Fibroblast of skin of back (primary cell): ENCODE results near the gene LARP4. TPM values are rescaled to one million over a fixed set of nuclear protein-coding genes. Genes with fewer than 3 reads are reported as not detected.
"Not testable (repeated sequence)": the region's sequence is repeated elsewhere in the genome, so short reads cannot be mapped to it uniquely, and the experiment has no call there.

Experiments
- DNase-seq: peaks from one replicate; pipeline ENCODE4 v3.0.0-alpha.2; 2013
- polyA plus RNA-seq, 2 experiments: library from polyadenylated mRNA; unstranded; fragments of 120-200 nt; gene quantifications; one replicate each; pipeline ENCODE4 v1.2.1, GENCODE V29; 2013; ENCODE audit not compliant: insufficient read length in 2 of 2

The LARP4 gene
- polyA plus RNA-seq (2013, experiment 1 of 2; ENCODE audit: insufficient read length): 20.0 TPM
- 17.0 TPM for polyA plus RNA-seq (2013, experiment 2 of 2; ENCODE audit: insufficient read length)

GRCh38 chr12:50400638-50401499 lies at the start of gene LARP4:
LARP4 (plus strand) TSS chr12:50400885; CDS start chr12:50401011, 126 bp downstream.
- DNase-seq: peak; percentile 97

DNA sequence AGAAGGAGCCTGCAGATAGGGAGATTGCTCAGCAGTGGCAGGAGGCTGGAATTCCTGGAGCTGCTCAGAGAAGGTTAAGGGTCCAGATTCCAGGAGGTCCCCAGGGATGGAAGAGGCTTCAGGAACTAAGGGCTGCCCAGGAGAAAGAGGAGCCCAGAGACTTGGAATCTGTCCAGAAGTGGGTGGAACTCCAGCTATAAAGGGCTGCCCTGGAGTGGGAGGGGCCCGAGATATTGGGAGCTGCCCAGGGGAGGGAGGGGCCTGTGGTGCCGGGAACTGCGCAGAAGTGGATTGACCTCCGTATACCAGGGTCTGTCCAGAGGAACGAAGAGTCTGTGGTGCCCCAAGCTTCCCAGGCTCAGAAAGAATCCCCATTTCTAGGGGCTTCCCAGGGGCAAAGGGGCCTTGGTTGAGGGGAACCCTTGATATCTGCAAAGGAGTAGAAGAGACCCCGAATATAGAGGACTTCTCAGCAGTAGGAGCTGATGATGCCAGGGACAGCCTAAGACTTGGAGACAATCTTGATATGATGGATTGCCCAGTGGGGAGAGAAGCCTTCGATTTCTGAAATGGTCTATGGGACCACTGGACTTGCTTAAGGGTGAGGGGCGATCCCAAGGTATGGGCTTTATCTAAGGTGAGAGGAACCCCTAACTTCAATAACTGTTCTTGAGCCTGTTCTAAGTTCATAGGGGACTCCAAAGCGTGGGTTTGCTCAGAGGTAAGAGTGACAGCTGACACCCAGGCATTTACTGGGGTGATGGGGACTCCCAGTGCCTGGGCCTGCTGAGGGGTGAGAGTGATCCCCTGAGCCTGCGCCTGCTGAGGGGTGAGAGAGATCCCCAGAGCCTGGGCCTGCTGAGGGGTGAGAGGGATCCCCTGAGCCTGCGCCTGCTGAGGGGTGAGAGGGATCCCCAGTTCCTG lies 49.3 kb upstream of the LARP4 start:
- DNase-seq: peak; percentile 57

GRCh38 chr12:50353404-50353803 lies 47.3 kb upstream of the LARP4 start:
- no peak for DNase-seq

DNA sequence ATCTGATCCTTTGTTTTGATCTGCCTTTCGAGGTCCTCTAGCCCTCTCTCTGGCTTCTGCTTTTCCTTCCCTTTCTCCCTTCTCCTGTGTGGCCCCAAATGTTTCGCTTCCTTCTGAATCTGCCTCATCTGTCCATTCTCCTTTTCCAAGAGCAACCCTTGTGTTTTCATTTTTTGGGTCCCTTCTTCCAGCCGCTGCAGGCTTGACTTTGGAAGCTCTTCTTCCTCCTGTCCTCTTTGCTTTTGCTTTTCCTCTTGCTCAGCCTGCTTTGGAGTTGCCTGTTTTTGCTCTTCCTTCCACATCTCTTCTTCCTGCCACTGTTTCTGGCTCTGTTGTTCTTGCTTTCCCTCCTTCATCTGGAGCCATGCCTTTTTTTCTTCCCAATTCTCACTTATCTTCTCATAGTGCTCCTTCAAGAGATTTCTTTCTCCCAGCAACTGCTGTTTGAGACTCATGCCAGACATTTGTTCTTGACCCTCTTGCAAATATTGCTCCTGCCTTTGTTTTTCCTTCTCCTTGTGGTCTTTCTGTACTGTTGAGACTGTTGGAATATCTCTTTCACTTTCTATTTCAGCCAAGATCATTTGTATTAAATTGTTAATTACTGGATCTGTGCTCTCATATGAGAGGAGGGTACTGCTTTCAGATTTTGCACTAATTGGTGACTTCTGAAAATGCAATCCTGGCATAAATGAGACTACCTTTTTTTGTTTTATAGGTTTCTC lies 46.7 kb upstream of the LARP4 start:
- DNase-seq: no peak

DNA sequence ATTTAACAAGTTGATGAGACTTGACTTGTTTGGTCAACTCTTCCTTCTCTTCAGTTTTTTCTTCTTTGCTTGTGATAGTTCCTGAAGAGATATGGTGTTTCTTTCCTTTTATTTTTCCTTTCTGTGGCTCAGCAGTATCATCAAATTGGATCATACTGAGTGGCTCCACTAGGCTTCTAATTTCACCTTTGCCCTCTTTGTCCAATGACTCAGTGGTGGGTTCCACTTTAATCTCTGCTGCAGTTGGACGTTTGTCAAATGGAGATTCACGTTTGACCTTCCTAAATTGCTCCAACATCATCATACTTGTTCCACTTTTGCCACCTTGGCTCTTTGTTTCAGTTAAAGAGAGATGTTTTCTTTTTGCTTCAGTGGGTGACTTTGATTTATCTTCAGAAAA lies 45.8 kb upstream of the LARP4 start:
- DNase-seq: no peak

DNA sequence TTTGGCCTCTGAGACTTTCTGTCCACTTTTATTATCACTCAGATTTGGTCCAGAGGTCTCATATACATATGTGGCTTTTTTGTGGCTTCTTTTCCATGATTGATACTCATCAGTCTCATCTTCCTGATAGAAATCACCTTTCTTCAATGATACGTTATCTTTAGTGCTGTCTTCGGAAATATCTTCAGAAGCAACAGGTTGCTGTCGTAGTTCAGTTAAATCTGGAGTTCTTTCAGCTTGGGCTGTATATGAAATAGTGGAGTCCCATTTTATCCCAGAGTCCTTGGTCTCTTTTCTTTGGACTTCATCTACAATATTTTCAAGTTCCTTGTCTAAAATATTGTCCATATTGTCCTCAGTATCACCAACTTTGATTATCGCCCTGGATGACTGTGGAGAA lies 45.3 kb upstream of the LARP4 start:
- DNase-seq: no peak

DNA sequence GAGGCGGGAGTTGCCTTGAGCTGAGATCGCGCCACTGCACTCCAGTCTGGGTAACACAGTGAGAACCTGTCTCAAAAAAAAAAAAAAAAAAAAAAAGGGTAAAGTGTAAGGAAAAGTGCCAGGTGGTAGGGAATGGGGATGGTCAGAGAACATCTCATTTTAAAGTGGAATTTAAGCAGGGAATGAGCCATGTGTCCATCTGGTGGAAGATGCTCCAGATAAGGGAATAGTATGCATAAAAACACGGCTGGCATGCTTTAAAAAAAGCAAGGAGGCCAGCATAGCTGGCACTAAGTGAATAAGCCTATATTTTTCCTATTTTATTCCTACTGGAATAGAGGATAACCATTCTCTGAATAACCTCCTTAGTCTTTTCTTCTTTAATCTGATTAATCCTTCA lies 38.0 kb upstream of the LARP4 start:
- DNase-seq: no peak

- no peak for DNase-seq
Observed at GRCh38 chr12:50363141-50363540, 37.5 kb upstream of the LARP4 start.

DNA sequence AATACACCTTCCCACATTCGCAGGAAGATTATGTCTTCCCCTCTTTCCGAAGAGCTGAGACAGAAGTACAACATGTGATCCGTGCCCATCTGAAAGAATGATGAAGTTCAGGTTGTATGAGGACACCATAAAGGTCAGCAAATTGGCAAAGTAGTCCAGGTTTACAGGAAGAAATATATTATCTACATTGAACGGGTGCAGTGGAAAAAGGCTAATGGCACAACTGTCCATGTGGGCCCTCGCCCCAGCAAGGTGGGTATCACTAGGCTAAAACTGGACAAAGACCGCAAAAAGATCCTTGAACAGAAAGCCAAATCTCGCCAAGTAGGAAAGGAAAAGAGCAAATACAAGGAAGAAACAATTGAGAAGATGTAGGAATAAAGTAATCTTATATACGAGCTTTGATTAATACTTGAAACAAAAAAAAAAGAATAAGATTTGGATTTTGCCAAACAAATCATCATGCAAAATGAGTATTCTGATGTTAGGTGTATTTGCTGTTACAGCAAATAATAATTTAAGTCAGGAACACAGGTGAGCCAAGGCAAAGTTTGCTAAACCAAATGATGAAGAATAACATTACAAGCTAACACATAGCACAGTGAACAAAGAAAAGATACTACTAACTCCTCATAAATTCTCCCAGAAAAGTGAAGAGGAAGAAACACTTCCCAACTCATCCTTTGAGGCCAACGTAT lies 34.8 kb upstream of the LARP4 start:
- DNase-seq: no peak

GRCh38 chr12:50370672-50371071 lies 30.0 kb upstream of the LARP4 start:
- DNase-seq: not testable (repeated sequence)

- DNase-seq: no peak
Observed at GRCh38 chr12:50375802-50376201, 24.9 kb upstream of the LARP4 start.

DNA sequence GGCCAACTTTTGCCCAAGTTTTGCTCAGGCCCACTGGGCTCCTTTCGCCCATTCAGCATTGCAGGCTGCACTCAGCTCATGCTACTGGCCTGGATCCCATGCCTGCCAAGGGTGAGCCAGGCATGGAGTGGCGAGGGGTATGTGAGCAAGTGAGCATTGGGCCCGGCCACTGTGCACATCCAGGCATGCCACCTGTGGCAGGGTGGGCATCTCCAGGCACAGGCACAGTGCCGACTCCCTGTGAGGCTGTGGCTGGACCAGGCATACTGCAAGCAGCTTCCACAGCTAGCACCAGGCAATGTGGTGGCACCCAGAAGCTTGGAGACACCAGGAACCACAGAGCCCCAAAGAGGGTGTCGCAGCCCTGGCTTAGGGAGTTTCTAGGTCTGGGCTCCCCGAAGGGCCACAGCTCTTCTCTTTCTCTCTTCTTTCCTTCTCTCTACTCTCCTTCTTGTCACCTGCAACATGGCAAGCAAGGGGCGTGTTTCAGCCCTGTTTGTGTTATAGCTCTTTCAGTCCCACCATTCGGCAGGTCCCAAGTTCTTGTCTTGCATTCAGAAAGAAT lies 19.8 kb upstream of the LARP4 start:
- no peak for DNase-seq

- no peak for DNase-seq
Observed at GRCh38 chr12:50387487-50387886, 13.2 kb upstream of the LARP4 start.

- DNase-seq: no peak
Observed at GRCh38 chr12:50387972-50388478, 12.7 kb upstream of the LARP4 start.

- not testable (repeated sequence) for DNase-seq
Observed at GRCh38 chr12:50388793-50389192, 11.9 kb upstream of the LARP4 start.

- DNase-seq: peak; percentile 93
Observed at GRCh38 chr12:50390316-50390741, 10.4 kb upstream of the LARP4 start.

DNA sequence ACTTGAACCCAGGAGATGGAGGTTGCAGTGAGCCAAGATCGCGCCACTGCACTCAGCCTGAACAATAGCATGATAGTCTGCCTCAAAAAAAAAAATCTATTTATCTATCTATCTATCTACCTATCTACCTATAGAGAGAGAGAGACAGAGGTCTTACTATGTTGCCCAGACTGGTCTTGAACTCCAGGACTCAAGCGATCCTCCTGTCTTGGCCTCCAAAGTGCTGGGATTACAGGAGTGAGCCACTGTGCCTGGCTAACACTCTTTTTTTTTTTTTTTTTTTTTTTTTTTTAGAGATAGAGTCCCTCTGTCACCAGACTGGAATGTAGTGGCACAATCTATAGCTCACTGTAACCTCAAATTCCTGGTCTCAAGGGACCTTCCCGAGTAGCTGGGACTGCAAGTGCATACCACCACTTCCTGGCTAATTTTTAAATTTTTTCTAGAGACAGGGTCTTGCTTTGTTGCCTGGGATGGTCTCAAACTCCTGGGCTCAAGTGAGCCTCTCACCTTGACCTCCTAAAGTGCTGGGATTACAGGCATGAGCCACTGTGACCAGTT lies 6.1 kb upstream of the LARP4 start:
- peak; percentile 96 for DNase-seq

- no peak for DNase-seq
Observed at GRCh38 chr12:50397117-50397650, 3.5 kb upstream of the LARP4 start.

- no peak for DNase-seq
Observed at GRCh38 chr12:50398931-50399330, 1.8 kb upstream of the LARP4 start.

- DNase-seq: no peak
Observed at GRCh38 chr12:50400104-50400637, 514 bp upstream of the LARP4 start.
